GM19035 (cell line): ENCODE measurements around the gene HYI.

Experiments used
- ATAC-seq: cut with Tn5 transposase; IDR thresholded peaks from one replicate; pipeline ENCODE4 v1.9.1; 2021; ENCODE audit not compliant: unreplicated experiment

The HYI gene

GRCh38 chr1:43444836-43445235 is 8.9 kb downstream of the HYI start:
- ATAC-seq = no peak

- ATAC-seq = no peak
Measured at GRCh38 chr1:43444151-43444828, 9.4 kb downstream of the HYI start.

GRCh38 chr1:43443197-43443946 is 10.4 kb downstream of the HYI start:
- ATAC-seq = no peak

- ATAC-seq = no peak
Measured at GRCh38 chr1:43442756-43443155, 11.0 kb downstream of the HYI start.

GRCh38 chr1:43441894-43442637 is 11.7 kb downstream of the HYI start:
- no peak for ATAC-seq

GRCh38 chr1:43441166-43441893 is 12.4 kb downstream of the HYI start:
- no peak for ATAC-seq

GRCh38 chr1:43440358-43440757 is 13.4 kb downstream of the HYI start:
- ATAC-seq = no peak

GRCh38 chr1:43439781-43440180 is 13.9 kb downstream of the HYI start:
- ATAC-seq = no peak

- ATAC-seq = no peak
Measured at GRCh38 chr1:43438953-43439581, 14.7 kb downstream of the HYI start.

- ATAC-seq = no peak
Measured at GRCh38 chr1:43438576-43438952, 15.2 kb downstream of the HYI start.

- ATAC-seq = no peak
Measured at GRCh38 chr1:43438006-43438405, 15.7 kb downstream of the HYI start.

GRCh38 chr1:43437031-43437973 is 16.4 kb downstream of the HYI start:
- ATAC-seq = no peak

- no peak for ATAC-seq
Measured at GRCh38 chr1:43436371-43436770, 17.4 kb downstream of the HYI start.

GRCh38 chr1:43435146-43436145 is 18.3 kb downstream of the HYI start:
- ATAC-seq = no peak

- no peak for ATAC-seq
Measured at GRCh38 chr1:43434256-43434655, 19.5 kb downstream of the HYI start.

GRCh38 chr1:43432907-43433306 is 20.8 kb downstream of the HYI start:
- no peak for ATAC-seq

- no peak for ATAC-seq
Measured at GRCh38 chr1:43432171-43432860, 21.4 kb downstream of the HYI start.

- no peak for ATAC-seq
Measured at GRCh38 chr1:43431676-43432075, 22.1 kb downstream of the HYI start.
